K562 (cell line): ENCODE data around the gene GSK3B. TPM values are rescaled to one million over a fixed set of nuclear protein-coding genes. Genes with fewer than 3 reads are reported as not detected.

Source experiments
- ATAC-seq: fragments of 200-7000 bp; cut with Tn5 transposase; 3 replicates; pipeline ENCODE4 v1.9.1; 2020; ENCODE audit warnings: moderate library complexity
- BruUV-seq: library from RNA; stranded (reverse); fragments of 400-500 nt; replicated peaks from 2 replicates; lab custom pipeline; 2021; lab: Mats Ljungman, UMichigan
- CTCF ChIA-PET: fragments of 300-600 bp; formaldehyde crosslinking; extraction: SDS; loops from one replicate; lab custom pipeline; 2021; ENCODE audit warnings: low intra/inter-chr PET ratio; lab: Yijun Ruan, JAX
- POLR2A ChIA-PET: fragments of 300-600, 350-650 bp; sonication (Branson Sonifier 250); formaldehyde crosslinking; extraction: SDS; loops from one replicate; lab custom pipeline; 2021; ENCODE audit warnings: antibody characterized with exemption, inconsistent platforms; lab: Yijun Ruan, JAX
- DNase-seq, 4 experiments: peaks; one replicate each; pipeline versions ENCODE4 v3.0.0 to v3.0.0-alpha.2; 2011 to 2018; ENCODE audit warnings: low spot score in 3 of 4, mixed read lengths in 3 of 4; ENCODE audit errors: extremely low read depth in 1 of 4
- FAIRE-seq: peaks from 2 replicates; lab custom pipeline; 2011; peaks lifted over from hg19 to GRCh38; lab: Jason Lieb, UNC
- H2AFZ ChIP-seq: 2 replicates; pipeline ENCODE4 v1.6.0; 2011; ENCODE audit warnings: low read depth, low read length, control low read depth, inconsistent platforms
- H3K27ac ChIP-seq: fragments of 200-600 bp; 3 replicates; pipeline ENCODE4 v1.8.0; 2011; ENCODE audit warnings: low read depth, mild to moderate bottlenecking, control low read depth, inconsistent platforms, low read length, moderate library complexity, mixed read lengths; ENCODE audit errors: extremely low read depth
- H3K27me3 ChIP-seq, 2 experiments: fragments of 300-600 bp in 1 of 2; 2 replicates in 1 of 2; 3 replicates in 1 of 2; pipeline versions ENCODE4 v1.6.0 to v1.8.0; 2011; ENCODE audit warnings: inconsistent platforms in 2 of 2, low read length in 2 of 2, mild to moderate bottlenecking in 1 of 2, mixed read lengths in 1 of 2, moderate library complexity in 1 of 2; ENCODE audit not compliant: control insufficient read depth in 2 of 2, insufficient read depth in 2 of 2
- H3K36me3 ChIP-seq: fragments of 300-600 bp; 3 replicates; pipeline ENCODE4 v1.8.0; 2011; ENCODE audit warnings: mild to moderate bottlenecking, low read length, inconsistent platforms; ENCODE audit not compliant: control insufficient read depth, insufficient read depth
- H3K4me1 ChIP-seq, 2 experiments: fragments of 200-600 bp in 1 of 2; replicated peaks in 1 of 2; 2 replicates in 1 of 2; 3 replicates in 1 of 2; pipeline versions ENCODE4 v1.5.1 to v1.8.0; 2011; ENCODE audit warnings: inconsistent platforms in 2 of 2, low read length in 2 of 2, mild to moderate bottlenecking in 1 of 2, mixed read lengths in 1 of 2, moderate library complexity in 1 of 2; ENCODE audit not compliant: control insufficient read depth in 2 of 2, insufficient read depth in 2 of 2
- H3K4me2 ChIP-seq: 2 replicates; pipeline ENCODE4 v1.6.1; 2011; ENCODE audit warnings: low read length, control low read depth, inconsistent platforms, mixed read lengths; ENCODE audit not compliant: insufficient read depth
- H3K4me3 ChIP-seq: fragments of 200-600 bp; sonication (generic), shearing (Covaris generic); 2 replicates; pipeline ENCODE4 v1.5.1; 2016; ENCODE audit warnings: control low read depth, inconsistent platforms
- H3K79me2 ChIP-seq: fragments of 200-600 bp; 3 replicates; pipeline ENCODE4 v1.8.0; 2011; ENCODE audit warnings: low read length, inconsistent platforms; ENCODE audit not compliant: control insufficient read depth, insufficient read depth
- H3K9ac ChIP-seq, 2 experiments: 2 replicates each; pipeline versions ENCODE4 v1.6.0 to v1.6.1; 2011; ENCODE audit warnings: low read depth in 2 of 2, low read length in 2 of 2, control low read depth in 1 of 2, inconsistent platforms in 1 of 2, mild to moderate bottlenecking in 1 of 2, mixed read lengths in 1 of 2; ENCODE audit not compliant: insufficient read depth in 1 of 2
- H3K9me1 ChIP-seq: one replicate; pipeline ENCODE4 v1.6.0; 2011; ENCODE audit warnings: inconsistent platforms, mild to moderate bottlenecking, low read length, moderate library complexity; ENCODE audit not compliant: control insufficient read depth, insufficient read depth
- H3K9me3 ChIP-seq: replicated peaks from 2 replicates; pipeline ENCODE4 v1.5.1; 2011; ENCODE audit warnings: low read depth, low read length, inconsistent platforms; ENCODE audit not compliant: control insufficient read depth, insufficient read depth
- H4K20me1 ChIP-seq: replicated peaks from 2 replicates; pipeline ENCODE4 v1.6.1; 2011; ENCODE audit warnings: low read length, inconsistent platforms, mixed read lengths; ENCODE audit not compliant: control insufficient read depth, insufficient read depth
- CHCHD3 ChIP-seq: fragments of 250-450 bp; sonication (Bioruptor Pico); IDR thresholded peaks from 2 replicates; pipeline ENCODE4 v2.1.2; 2022; ENCODE audit warnings: mild to moderate bottlenecking
- CHD2 ChIP-seq: IDR thresholded peaks from 2 replicates; pipeline ENCODE4 v1.6.1; 2011; ENCODE audit warnings: low read depth, low read length
- CLOCK ChIP-seq: fragments of 250-450 bp; sonication (Bioruptor Pico); IDR thresholded peaks from 2 replicates; pipeline ENCODE4 v1.4.0; 2020; ENCODE audit warnings: mild to moderate bottlenecking, moderate library complexity, borderline replicate concordance
- EP300 ChIP-seq: IDR thresholded peaks from 2 replicates; pipeline ENCODE4 v1.6.1; 2012; ENCODE audit warnings: low read length, improper control_type of control experiment
- HDAC8 ChIP-seq: fragments of 450-650 bp; IDR thresholded peaks from 2 replicates; pipeline ENCODE4 v1.6.1; 2016; ENCODE audit warnings: mild to moderate bottlenecking, missing genetic modification characterization, moderate library complexity, missing compliant biosample characterization
- HDGF ChIP-seq: fragments of 450-650 bp; IDR thresholded peaks from 2 replicates; pipeline ENCODE4 v1.6.1; 2016
- HES1 ChIP-seq: fragments of 450-650 bp; IDR thresholded peaks from 2 replicates; pipeline ENCODE4 v1.6.1; 2016; ENCODE audit warnings: low read depth, mild to moderate bottlenecking, moderate library complexity
- PHF21A ChIP-seq: fragments of 450-650 bp; IDR thresholded peaks from 2 replicates; pipeline ENCODE4 v1.6.1; 2017; ENCODE audit warnings: low read depth, borderline replicate concordance
- PTTG1 ChIP-seq: fragments of 450-650 bp; IDR thresholded peaks from 2 replicates; pipeline ENCODE4 v1.6.1; 2016; ENCODE audit warnings: low read depth, mild to moderate bottlenecking, missing genetic modification characterization, missing compliant biosample characterization
- RBM15 ChIP-seq: fragments of 200-400 bp; formaldehyde crosslinking; IDR thresholded peaks from 2 replicates; pipeline ENCODE4 v1.6.1; 2018; ENCODE audit warnings: mild to moderate bottlenecking, low read length, moderate library complexity; ENCODE audit not compliant: insufficient read depth
- SPI1 ChIP-seq: IDR thresholded peaks from 2 replicates; pipeline ENCODE4 v1.6.1; 2011; ENCODE audit warnings: low read depth, low read length, control low read depth, borderline replicate concordance
- SREBF2 ChIP-seq: sonication (generic); formaldehyde crosslinking; IDR thresholded peaks from 2 replicates; pipeline ENCODE4 v1.4.0; 2020; ENCODE audit warnings: mild to moderate bottlenecking, missing genetic modification reagents
- ZNF143 ChIP-seq: sonication (generic); formaldehyde crosslinking; IDR thresholded peaks from 2 replicates; pipeline ENCODE4 v1.9.0; 2022; ENCODE audit warnings: mild to moderate bottlenecking, missing genetic modification reagents
- WGBS: fragments of 100-300 bp; shearing (Covaris generic); methylation state at CpG from one replicate; pipeline ENCODE4 v1.1.6; 2016; ENCODE audit warnings: low coverage, mixed read lengths; ENCODE audit not compliant: insufficient coverage; ENCODE audit errors: missing lambda C conversion rate; 5-methylcytosine and 5-hydroxymethylcytosine counted together
- in situ Hi-C: fragments of 300-500 bp; cut with MboI; formaldehyde crosslinking; loops from 4 replicates; pipeline ENCODE4 v1.15.0; 2018; ENCODE audit warnings: inconsistent platforms, mixed read lengths
- intact Hi-C: fragments of 100-400 bp; cut with micrococcal nuclease; formaldehyde crosslinking; loops from 2 replicates; pipeline ENCODE4 v1.14.2; 2022
- polyA plus RNA-seq, 8 experiments: library from polyadenylated mRNA; depleted of rRNA in 4 of 8; stranded (reverse) in 5 of 8; unstranded in 3 of 8; fragments of >200 nt; fragmentation: Nextera tagmentation in 2 of 8; fragmentation: Illumina TruSeq in 1 of 8; extraction: Ambion mirVana in 2 of 8; extraction: Trizol in 1 of 8; gene quantifications; 2 replicates each; pipeline versions ENCODE4 v1.2.1 to v1.2.3, GENCODE V29; 2011 to 2014; ENCODE audit warnings: inconsistent platforms in 1 of 8, missing spikeins in 1 of 8
- total RNA-seq, 7 experiments: library from RNA; depleted of rRNA in 6 of 7; stranded (reverse); fragments of >200 nt in 6 of 7; fragmentation: Illumina TruSeq in 2 of 7; extraction: Trizol in 2 of 7; gene quantifications; 2 replicates each; pipeline versions ENCODE4 v1.2.1 to v1.2.3, GENCODE V29; 2011 to 2021; ENCODE audit warnings: low replicate concordance in 1 of 7
- TF ChIP-seq, protein P1 (sequence below): sonication (generic); formaldehyde crosslinking; IDR thresholded peaks from 2 replicates; pipeline ENCODE4 v1.8.0; 2022; ENCODE audit warnings: missing genetic modification reagents, mild to moderate bottlenecking, moderate library complexity, borderline replicate concordance
- TF ChIP-seq, protein P2 (sequence below): IDR thresholded peaks from 2 replicates; pipeline ENCODE4 v1.6.1; 2011; ENCODE audit not compliant: insufficient read length; ENCODE audit errors: extremely low read depth

GSK3B gene
- total and polyA plus RNA-seq, 9 of the 15 experiments (the other 6 are each of a cell fraction or from before 2014, with no cell fraction given) = 4.7 to 25.0 (median 18.7) TPM

GRCh38 chr3:120140098-120140742 is 46.0 kb upstream of the GSK3B start:
- Histone ChIP-seq H3K36me3 (no peaks in the 10 kb centered on the region), H3K4me1 (no peaks in the 10 kb centered on the region), H3K27me3 (no peaks in the 10 kb centered on the region), H3K9ac (no peak overlapping the region), H3K4me3 (no peak overlapping the region), H3K4me2 (no peak overlapping the region), H3K9me1 (no peaks in the 10 kb centered on the region), H2AFZ (no peak overlapping the region), H3K27ac (no peak overlapping the region), H3K79me2 (no peaks in the 10 kb centered on the region), H3K9me3 (no peaks in the 10 kb centered on the region), H4K20me1 (no peaks in the 10 kb centered on the region)
- TF ChIP-seq HDGF = no peak
- no peak for TF ChIP-seq SPI1
- TF ChIP-seq HDAC8 (tag) = no peak
- no peak for TF ChIP-seq EP300
- TF ChIP-seq, protein P1, sequence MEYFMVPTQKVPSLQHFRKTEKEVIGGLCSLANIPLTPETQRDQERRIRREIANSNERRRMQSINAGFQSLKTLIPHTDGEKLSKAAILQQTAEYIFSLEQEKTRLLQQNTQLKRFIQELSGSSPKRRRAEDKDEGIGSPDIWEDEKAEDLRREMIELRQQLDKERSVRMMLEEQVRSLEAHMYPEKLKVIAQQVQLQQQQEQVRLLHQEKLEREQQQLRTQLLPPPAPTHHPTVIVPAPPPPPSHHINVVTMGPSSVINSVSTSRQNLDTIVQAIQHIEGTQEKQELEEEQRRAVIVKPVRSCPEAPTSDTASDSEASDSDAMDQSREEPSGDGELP = no peak
- no peak for TF ChIP-seq CHCHD3 (CRISPR knock-in tag)
- TF ChIP-seq, protein P2, sequence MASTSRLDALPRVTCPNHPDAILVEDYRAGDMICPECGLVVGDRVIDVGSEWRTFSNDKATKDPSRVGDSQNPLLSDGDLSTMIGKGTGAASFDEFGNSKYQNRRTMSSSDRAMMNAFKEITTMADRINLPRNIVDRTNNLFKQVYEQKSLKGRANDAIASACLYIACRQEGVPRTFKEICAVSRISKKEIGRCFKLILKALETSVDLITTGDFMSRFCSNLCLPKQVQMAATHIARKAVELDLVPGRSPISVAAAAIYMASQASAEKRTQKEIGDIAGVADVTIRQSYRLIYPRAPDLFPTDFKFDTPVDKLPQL = no peak
- no peak for TF ChIP-seq SREBF2
- TF ChIP-seq CHD2 = no peak
- TF ChIP-seq PTTG1 = no peak
- TF ChIP-seq CLOCK (CRISPR knock-in tag) = no peak
- TF ChIP-seq PHF21A = no peak
- TF ChIP-seq RBM15 = no peak
- no peak for TF ChIP-seq ZNF143 (CRISPR knock-in tag)
- TF ChIP-seq HES1 = no peak
- CTCF ChIA-PET = no interaction called here
- POLR2A ChIA-PET = interaction anchor here (1.4 kb wide), 1 partner anchor 9 kb away, joined by 3 read pairs; no protein-coding TSS in a partner anchor
- DNase-seq = no peak
- intact Hi-C loops = no loop called here
- no peak for ATAC-seq
- in situ Hi-C loops = no loop called here
- 18% methylated on average over 17 of the region's 52 CpGs for WGBS
- no peak for FAIRE-seq
- BruUV-seq = no TSS peak
